Suppressor macrophage (primary cell): ENCODE results near the gene HDAC4.

Source experiments
- DNase-seq, 4 experiments: peaks; one replicate each; pipeline ENCODE4 v3.0.0-alpha.2; 2020 to 2022

Gene HDAC4

DNA sequence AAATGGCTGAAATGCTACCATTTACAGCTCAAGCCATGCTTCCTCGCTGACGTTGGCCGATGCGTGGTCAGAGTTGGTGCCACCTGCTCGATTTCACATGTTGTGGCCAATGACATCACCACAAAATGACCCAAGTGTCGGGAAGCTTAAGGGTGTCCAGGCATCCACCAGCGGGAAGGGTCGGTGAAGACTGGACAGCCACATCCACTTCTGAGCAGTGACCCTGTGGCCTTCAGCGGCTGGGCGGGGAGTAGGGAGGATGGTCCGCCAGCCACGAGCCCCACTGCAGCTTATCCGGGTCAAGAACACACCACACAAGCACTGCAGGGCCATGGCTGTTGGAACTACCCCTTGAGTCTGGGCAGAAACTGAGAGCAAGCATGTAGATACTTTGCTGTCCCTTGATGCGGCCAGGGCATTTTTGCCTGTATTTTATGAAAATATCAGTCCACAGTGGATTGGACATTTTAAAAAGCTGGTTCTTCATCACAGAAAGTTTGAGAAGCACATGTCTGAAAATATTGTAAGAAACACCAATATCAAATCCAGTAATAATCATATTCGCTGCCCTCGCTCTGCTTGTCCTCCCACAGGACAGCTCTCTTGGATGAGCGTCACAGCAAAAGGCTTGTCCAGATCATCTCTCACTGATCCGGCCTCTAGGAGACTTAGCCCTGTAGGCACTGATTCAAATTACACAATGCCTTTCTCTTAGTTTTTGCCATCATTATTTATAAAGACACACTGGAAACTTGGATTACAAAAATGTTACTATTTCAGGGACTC, 379.0 kb downstream of the HDAC4 start:
- DNase-seq: no peak

DNA sequence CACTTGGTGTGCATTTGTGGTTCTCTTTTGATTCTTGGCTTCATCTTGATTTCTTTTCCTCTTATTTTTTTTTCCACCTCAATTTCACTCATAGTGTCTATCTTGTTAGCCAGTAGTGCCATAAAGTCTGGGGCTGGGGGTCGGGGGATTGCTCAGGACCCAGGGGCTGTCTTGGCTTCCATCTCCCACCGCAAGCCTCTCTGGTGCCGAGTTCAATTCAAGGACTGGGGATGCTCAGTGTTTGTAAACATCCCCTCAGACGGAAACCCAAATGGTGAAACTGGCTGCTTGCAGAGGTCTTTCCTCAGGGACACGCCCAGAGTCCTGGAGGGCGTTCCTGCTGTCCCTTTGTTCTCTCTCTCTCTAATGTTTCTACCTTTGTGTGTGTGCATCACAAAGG, 379.6 kb downstream of the HDAC4 start:
- DNase-seq: no peak

DNA sequence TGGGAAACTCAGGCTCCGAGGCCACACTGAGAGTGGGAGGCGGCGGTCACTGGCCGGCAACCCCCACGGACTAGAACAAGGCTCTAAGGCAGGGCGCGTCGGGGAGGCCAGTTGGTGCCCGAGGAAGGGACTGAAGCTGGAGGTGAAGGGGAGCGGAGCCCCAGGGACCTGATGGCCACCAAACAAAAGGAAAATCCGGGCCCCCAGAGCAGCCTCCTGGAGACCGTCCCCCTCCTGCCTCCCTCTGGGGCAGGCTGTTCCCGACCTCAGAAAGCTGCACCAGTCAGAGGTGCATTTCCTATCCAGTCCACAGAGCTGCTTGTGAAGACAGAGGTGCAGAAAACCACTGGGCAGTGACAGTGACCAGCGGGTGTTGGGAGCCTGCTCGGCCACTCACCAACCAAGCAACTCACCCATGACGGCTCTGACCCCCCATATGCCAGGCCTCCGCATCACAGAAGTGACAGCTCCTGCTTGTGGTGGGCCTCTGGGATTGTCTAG, 380.2 kb downstream of the HDAC4 start:
- no peak for DNase-seq

DNA sequence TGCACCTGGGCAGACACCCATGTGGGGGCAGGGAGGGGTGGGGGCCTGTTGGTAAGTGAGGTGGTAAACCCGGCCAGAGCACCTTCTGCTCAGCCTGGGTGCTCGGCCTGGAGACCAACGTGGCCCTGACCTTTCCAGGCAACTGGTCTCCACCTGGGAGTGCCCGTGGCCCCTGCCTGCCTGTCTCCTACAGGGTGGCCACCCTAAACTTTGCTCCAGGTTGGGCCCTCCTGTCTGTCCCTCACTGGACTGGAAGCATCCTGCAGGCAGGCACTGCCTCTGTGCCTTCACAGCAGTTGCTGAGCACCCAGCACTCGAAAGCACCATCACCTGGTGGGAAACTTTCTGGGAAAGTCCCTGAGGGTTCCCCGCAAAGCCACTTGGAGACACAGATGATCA, 381.6 kb downstream of the HDAC4 start:
- DNase-seq: no peak

DNA sequence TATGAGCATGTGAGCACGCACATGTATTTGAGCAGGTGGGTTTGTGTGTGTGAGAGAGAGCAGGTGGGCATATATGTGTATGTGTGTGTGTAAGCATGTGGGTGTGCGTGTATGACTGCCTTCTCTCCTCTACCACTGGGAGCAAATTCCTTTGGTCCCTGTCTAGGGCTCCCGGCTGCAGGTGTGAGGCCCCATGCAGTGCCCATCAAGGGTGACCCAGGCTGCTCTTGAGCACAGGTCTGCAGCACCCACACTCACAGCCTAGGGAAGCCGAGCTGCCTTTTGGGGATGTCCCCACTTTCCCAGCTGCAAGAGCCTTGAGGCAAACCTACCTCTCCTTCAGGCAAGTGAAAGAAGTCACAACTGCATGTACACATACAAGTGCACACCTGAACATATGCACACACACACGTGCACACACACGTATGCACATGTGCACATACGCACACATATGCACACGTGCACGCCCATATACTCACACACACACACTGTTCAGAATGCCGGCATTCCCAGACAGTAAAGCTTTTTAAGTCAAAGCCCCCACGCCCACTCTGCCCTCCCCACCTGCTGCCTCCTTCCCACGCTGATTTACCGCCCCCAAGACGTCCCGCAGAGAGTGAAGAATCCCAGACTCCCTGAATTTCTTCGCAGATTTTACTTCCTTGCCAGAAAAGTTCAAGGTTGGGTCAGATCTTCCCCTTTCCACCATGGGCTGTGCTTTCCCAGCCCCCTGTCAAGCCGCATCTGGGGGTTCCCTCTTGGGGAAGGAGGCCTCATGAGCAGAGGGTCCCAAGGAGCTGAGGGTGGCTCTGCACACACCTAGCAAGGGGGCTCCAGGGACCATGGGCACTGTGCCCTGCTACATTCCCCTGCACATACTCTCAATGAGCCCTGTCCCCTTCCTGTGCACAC, 382.3 kb downstream of the HDAC4 start:
- DNase-seq: no peak

DNA sequence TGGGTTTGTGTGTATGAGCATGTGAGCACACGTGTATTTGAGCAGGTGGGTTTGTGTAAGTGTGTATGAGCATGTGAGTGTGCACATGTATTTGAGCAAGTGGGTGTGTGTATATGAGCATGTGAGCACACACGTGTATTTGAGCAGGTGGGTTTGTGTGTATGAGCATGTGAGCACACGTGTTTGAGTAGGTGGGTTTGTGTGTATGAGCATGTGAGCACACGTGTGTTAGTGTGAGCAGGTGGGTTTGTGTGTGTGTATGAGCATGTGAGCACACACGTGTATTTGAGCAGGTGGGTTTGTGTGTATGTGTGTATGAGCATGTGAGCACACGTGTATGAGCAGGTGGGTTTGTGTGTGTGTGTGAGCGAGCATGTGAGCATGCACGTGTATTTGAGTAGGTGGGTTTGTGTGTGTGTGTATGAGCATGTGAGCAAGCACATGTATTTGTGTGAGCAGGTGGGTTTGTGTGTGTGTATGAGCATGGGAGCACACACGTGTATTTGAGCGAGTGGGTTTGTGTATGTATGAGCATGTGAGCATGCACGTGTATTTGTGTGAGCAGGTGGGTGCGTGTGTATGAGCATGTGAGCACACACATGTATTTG, 383.2 kb downstream of the HDAC4 start:
- DNase-seq: no peak

DNA sequence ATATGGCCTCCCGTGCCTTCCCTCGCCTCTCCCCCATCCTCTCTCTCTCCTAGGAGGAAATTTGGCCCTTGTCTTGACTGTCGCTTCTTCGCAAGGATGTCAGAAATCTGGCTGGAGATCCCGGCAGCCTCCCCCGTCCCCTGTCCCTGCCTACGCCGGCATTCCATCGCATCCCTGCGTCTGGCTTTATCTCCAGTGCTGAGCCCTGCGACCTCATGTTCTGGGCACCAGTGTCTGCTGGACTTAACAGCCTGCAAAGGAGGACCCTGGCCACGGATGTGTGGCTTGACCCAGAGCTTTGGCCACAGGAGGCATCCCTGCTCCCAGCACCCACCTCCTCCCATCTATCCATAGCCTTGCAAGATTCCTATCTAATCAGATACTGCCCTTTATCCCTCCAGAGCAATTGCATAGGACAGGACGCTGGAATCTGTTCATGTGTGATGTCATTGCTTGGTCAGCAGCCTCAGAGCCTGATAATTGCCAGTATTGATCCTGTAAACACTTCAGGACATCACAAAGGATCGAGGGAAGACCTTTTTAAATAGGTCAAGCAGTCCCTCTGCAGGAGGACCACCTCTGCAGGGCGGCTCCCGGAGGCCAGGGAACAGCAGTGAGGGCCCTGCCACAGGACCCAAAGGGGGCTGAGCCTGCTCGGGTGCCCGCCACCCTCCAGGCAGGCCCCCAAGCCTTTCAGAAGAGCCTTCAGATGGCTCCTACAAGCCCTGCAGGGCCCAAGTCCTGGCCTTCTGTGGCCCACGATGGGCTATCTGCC, 384.7 kb downstream of the HDAC4 start:
- no peak for DNase-seq

DNA sequence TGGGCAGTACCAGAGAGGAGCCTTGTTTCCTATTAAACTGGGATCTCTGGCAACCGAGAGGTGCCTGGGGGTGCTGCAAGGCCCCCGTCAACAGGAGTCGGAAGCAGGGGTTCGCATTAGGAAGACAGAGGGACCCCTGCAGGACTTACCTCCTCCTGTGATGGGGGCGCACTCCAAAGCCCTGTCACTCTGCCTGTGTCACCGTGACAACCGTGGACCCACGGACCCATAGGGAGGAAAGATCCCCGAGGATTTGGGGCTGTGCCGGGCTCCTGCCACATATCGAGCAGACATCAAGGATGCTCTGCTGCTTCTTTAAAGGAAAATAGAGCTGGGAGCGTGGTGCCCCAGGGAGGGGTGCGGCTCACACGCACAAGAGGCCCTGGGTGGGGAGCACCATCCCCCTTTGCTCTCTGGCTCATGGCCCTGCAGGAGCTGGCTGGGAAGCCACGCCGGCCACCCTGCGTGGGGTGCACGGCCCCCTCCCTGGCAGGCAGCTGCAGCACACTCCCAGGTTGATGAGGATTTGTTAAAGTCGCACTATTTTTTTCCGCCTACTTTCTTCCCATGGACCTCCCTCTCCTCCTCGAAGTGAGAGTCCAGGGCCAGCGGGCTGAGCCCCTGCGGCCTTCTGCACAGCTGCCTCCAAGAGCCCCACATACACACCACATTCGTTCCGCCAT, 385.5 kb downstream of the HDAC4 start:
- DNase-seq: no peak

DNA sequence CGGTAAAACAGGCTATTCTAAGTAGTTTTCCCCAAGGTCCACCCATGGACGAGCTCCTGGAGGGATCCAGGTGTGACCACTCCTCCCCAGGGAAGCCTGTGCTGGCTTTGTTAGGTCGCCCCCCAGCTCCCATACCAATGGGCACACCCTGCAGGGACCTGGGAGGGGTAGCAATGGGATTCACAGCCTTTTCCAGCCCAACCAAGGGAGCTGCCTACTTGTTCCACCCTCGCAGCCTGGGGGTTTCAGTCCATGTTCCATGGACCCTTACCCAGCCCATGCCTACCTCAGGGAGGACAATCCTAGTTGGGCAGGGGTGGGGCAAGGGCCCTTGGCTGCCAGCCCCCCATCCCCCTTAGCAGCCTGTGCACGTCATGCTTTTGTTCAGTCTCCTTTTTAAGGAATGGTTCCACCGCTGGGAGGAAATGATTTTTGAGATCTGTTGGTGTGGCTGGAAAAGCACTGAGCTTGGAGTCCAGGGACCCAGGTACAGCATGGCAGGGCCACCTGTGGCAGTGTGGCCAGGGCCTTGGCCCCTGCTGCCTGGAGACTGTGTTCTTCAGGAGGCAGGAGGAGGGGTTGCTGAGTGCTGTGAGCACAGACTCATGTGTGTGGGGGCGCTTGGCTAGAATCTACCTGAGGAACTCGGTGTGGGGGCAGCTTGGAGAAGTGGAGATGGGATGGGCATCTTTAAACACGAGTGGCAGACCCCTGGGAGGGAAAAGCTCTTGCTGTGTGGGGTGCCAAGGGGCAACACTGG, 386.2 kb downstream of the HDAC4 start:
- no peak for DNase-seq

DNA sequence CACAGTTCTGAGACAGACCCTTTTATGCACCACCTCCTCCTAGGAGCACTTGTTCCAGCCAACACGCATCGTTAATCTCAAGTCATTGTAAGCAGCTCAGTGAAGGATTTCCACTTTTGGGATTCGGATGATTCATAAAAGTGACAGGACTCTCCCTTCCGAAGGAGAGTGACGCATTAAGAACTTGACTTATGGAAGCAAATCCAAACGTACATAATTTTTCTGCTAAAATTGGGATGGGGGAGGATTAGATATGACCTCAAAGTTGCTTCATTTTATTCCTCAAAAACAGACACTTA, 387.2 kb downstream of the HDAC4 start:
- no peak for DNase-seq

DNA sequence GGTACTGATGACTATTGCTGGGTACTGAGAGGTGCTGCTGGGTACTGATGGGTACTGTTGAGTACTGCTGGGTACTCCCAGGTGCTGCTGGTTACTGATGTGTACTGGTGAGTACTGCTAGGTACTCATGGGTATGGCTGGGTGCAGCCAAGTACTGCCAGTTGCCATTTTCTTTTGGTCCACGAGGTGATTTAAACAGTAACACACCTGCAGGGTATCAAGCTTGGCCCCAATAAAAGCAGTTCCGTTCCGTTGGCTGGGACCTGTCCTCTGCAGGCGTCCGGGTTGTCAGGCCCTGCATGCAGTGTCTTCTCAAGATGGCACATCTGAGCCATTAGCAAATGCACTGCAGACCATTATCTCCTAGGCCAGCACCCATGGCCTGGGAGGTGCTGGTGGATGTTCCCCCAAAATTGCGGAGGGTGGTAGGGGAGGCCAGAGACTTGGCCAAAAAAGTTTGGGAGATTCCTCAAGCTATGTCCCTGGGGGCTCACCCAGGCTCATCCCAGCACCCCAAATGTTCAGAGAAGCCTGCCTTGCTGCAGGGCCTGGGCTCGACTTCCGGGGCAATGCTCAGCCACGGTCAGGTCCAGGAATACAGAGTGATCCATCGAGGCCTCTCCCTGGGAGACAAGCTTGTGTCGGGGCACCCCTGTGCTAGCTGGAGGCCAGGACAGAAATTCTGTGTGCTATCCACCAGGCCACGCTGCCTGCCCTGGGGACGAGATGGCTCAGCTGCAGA, 387.7 kb downstream of the HDAC4 start:
- DNase-seq: no peak

DNA sequence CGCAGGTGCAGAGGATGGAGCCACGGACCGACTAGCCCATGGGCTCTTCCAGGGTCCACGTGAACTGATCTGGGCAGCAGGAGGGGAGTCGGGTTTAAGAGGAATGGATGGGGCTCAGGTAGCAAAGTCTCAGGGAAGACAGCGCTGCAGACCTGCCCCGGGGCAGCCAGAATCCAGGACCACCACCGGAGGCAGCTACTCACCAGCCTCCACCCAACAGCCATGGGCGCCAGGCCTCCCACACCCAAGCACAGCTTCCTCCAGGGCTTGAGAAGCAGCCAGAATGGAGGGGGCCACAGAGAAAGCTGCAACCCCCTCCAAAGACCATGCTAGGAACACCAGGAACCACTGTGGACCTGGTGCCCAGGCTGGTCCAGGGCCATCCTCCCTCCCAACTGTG, 388.6 kb downstream of the HDAC4 start:
- no peak for DNase-seq

DNA sequence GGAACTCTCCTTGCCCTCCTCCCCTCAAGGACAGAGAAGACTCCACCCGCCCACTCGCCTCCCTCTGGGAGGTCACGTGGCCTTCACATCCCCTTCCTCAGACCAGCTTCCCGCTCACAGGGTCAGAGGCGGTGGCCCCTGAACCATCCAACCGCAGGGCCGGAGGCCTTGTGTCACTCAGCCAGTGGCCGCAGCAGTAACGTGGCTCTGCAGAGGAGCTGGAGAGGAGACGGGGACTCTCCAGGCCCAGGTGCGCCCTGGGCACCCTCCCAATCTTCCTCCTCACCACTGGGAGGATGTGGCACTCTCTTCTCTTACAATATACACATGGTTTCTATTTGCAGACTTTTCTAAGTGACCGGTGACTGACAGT, 391.2 kb downstream of the HDAC4 start:
- DNase-seq: no peak

DNA sequence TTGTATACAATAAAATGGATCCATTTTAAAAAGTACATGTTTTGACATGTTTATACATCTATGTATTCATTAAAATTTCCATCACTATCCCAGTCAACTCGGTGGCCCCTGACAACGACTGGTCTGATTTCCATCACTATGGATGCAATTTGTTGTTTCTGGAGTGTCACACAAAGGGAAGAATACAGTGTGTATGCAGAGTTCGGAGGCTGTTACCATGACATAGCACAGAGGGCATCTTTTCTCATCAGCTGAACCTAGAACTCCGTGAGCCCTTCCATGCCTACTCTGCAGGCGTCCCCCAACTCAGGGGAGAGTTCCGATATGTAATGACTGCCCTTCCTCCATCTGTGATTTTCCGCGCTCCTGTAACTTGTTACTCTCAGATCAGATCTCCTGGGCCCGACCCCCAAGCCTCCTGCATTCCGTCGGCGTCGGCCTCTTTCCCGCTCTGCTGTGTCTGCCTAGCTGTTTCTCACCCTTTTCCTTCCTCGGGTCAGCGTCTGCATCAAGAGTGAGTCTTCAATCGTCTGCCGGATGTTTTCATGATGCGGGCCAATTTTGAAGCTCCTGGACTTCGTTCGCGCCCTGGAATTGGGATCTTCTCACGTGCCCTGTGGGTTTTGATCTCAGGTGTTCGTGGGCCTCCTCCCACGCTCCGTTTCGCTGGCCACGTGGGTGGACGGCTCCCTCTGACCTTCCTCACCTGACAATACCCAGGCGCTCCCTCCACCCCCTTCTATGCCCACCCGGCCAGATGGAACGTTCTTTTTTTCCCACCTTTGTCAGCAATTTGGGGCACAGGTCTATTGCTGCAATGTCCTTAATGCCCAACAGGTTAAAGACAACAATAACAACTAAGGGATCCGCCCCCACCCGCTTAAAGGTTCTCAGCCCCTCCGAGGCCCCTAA, 391.9 kb downstream of the HDAC4 start:
- no peak for DNase-seq

DNA sequence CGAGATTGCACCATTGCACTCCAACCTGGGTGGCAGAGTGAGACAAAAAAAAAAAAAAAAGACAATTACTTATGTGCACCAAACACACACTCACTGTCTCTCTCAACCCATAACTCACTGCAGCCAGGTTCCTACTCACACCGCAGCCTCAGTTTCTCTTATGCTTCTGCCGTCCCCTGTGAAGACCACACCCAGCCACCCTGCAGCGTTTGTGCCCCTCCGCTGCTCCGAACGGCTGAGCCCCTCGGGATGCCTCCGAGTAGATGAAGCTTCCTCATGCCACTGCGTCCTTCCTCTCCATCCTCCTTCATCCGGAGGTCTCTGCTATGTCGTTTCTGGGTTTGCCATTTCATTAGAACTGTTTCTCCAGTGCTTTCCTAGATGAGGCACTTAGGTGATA, 392.8 kb downstream of the HDAC4 start:
- DNase-seq: no peak

DNA sequence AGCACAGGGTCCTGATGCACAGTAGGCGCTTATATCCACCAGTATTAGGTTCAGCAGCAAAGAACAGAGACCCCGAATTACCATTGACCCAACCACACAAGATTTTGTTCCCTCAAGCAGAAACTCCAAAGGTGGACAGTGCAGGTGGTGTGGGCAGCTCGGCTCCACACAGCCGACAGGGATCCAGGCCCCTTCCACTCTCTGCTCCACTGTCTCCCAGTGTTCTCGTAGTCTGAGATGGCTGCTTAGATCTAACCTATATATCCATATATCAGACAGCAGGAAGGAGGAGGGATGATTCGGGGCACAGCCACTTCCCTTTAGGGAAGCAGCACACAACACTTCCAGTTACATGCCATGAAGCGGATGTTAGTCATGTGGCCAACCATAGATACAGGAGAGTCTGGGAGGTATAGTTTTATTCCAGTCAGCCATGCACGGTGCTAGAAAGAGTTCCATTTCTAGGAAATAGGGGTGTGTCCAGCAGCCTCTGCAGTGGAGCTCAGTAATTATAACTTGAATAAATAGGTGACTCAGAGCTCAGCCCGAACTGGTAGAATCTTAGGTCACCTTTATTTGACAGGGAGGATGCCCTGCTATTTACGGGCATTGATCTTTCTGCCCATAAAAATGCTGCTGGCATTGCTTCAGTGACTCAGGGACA, 394.1 kb downstream of the HDAC4 start:
- no peak for DNase-seq

DNA sequence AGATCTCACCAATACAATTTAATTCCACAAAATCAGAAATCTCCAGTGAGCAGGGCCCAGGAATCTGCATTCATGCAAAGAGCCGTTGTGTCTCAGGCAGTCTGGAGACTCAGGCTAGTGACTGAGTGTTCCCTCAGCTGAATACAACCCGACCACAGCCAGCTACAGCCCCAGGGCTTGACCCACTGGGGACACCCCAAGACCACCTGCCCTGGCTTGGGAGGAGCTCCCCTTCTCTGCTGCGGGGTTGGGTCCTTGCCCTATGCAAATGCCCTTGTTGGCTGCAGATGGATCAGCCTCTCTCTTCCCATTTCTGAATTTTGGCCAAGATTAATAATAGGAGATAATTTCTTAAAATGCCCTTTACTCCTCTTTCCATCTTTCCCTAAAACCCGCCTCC, 395.2 kb downstream of the HDAC4 start:
- DNase-seq: no peak

DNA sequence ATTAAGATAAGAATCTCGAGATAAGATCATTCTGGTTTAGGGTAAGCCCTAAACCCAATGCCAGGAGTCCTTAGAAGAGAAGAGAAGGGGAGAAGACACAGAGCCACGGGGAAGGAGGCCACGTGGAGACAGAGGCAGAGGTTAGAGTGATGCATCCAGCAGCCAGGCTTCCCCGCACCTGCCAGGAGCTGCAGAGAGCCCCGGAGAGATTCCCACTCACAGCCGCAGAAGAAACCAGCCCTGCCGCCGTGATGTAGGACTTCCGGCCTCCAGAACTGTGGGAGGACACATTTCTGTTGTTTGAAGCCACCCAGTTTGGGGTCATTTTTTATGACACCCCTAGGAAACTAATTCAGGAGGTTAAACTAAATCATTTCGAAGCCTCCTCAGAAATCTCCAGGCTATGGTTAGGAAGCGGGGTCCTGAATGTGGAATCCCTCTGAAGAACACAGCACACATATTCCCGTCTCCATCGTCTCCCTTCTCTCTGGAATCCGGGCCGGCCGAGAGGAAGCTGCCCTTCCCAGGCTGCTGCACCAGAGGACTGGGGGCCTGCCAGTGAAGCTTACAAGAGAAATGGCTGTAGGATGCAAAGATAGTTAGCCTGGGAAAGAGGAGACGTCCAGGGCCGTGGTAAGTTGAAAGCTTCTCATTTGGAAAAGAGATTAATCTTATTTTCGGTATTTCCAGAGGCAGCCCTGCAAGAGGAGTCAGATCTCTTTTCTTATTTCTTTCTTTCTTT, 396.4 kb downstream of the HDAC4 start:
- DNase-seq: no peak
